HepG2 (cell line): ENCODE measurements around the gene COMMD9. TPM values are rescaled to one million over a fixed set of nuclear protein-coding genes. Genes with fewer than 3 reads are reported as not detected.

ENCODE experiments used
- EZH2 ChIP-seq: conservative IDR thresholded peaks from 2 replicates; pipeline ENCODE4 v1.6.1; 2012; ENCODE audit warnings: mild to moderate bottlenecking, low read depth, low read length, moderate library complexity
- GLI4 ChIP-seq: sonication (generic); formaldehyde crosslinking; IDR thresholded peaks from 2 replicates; pipeline ENCODE4 v1.5.1; 2020; ENCODE audit warnings: missing genetic modification reagents, mild to moderate bottlenecking, moderate library complexity, borderline replicate concordance
- HOXD1 ChIP-seq: sonication (generic); formaldehyde crosslinking; IDR thresholded peaks from 2 replicates; pipeline ENCODE4 v1.5.0; 2020; ENCODE audit warnings: missing genetic modification reagents
- MATR3 ChIP-seq: sonication (generic); formaldehyde crosslinking; IDR thresholded peaks from 2 replicates; pipeline ENCODE4 v1.4.0; 2020; ENCODE audit warnings: missing genetic modification reagents
- PBX3 ChIP-seq: sonication (generic); formaldehyde crosslinking; IDR thresholded peaks from 2 replicates; pipeline ENCODE4 v1.8.1; 2023; ENCODE audit warnings: missing genetic modification reagents, inconsistent platforms, borderline replicate concordance
- RFX3 ChIP-seq: IDR thresholded peaks from 2 replicates; pipeline ENCODE4 v1.6.1; 2016; ENCODE audit warnings: missing biosample characterization, missing genetic modification reagents
- SKI ChIP-seq: fragments of 450-650 bp; IDR thresholded peaks from one replicate; pipeline ENCODE4 v1.6.1; 2018; ENCODE audit warnings: mild to moderate bottlenecking; ENCODE audit not compliant: partially characterized antibody
- TBL1XR1 ChIP-seq: fragments of 150-350 bp; IDR thresholded peaks from 2 replicates; pipeline ENCODE4 v1.6.1; 2014; ENCODE audit warnings: borderline replicate concordance, low read length; ENCODE audit not compliant: partially characterized antibody
- ZFY ChIP-seq: sonication (generic); formaldehyde crosslinking; IDR thresholded peaks from 2 replicates; pipeline ENCODE4 v1.4.0; 2020; ENCODE audit warnings: missing genetic modification reagents
- ZKSCAN8 ChIP-seq: IDR thresholded peaks from 2 replicates; pipeline ENCODE4 v1.6.1; 2016; ENCODE audit warnings: borderline replicate concordance, missing genetic modification reagents, missing compliant biosample characterization
- ZMAT5 ChIP-seq: sonication (generic); formaldehyde crosslinking; IDR thresholded peaks from 2 replicates; pipeline ENCODE4 v1.5.0; 2020; ENCODE audit warnings: mild to moderate bottlenecking, low read depth, missing genetic modification reagents, borderline replicate concordance
- ZNF256 ChIP-seq: sonication (generic); formaldehyde crosslinking; conservative IDR thresholded peaks from 2 replicates; pipeline ENCODE4 v1.4.0; 2020; ENCODE audit warnings: missing genetic modification reagents
- ZNF333 ChIP-seq: sonication (generic); formaldehyde crosslinking; IDR thresholded peaks from 2 replicates; pipeline ENCODE4 v1.4.0; 2020; ENCODE audit warnings: mild to moderate bottlenecking, missing genetic modification reagents, borderline replicate concordance
- ZNF574 ChIP-seq: sonication (generic); formaldehyde crosslinking; IDR thresholded peaks from 2 replicates; pipeline ENCODE4 v1.4.0; 2020; ENCODE audit warnings: missing genetic modification reagents
- polyA plus RNA-seq, 8 experiments: library from polyadenylated mRNA; depleted of rRNA in 3 of 8; stranded (reverse) in 7 of 8; unstranded in 1 of 8; fragments of >200 nt; fragmentation: Illumina TruSeq in 4 of 8; extraction: Trizol in 4 of 8; gene quantifications; 2 replicates each; pipeline versions ENCODE4 v1.2.1 to v1.2.3, GENCODE V29; 2011 to 2016; ENCODE audit warnings: low read depth in 4 of 8, missing spikeins in 1 of 8, mixed read lengths in 1 of 8; ENCODE audit not compliant: insufficient read depth in 1 of 8
- total RNA-seq, 5 experiments: library from RNA; depleted of rRNA; stranded (reverse); fragments of >200 nt; fragmentation: Illumina TruSeq; extraction: Trizol; gene quantifications; 2 replicates each; pipeline ENCODE4 v1.2.3, GENCODE V29; 2016; ENCODE audit warnings: low read depth in 1 of 5
- TF ChIP-seq, protein P1 (sequence below): sonication (generic); formaldehyde crosslinking; IDR thresholded peaks from 2 replicates; pipeline ENCODE4 v1.8.0; 2022; ENCODE audit warnings: mild to moderate bottlenecking, missing genetic modification reagents, borderline replicate concordance
- TF ChIP-seq, protein P2 (sequence below): sonication (generic); formaldehyde crosslinking; IDR thresholded peaks from 2 replicates; pipeline ENCODE4 v1.5.1; 2020; ENCODE audit warnings: mild to moderate bottlenecking, missing genetic modification reagents, moderate library complexity
- TF ChIP-seq, protein P3 (sequence below): sonication (generic); formaldehyde crosslinking; IDR thresholded peaks from 2 replicates; pipeline ENCODE4; 2020; ENCODE audit warnings: missing genetic modification reagents, mild to moderate bottlenecking, borderline replicate concordance

COMMD9 gene
- total and polyA plus RNA-seq, 2 of the 13 experiments (the other 11 are each of a cell fraction or from before 2014, with no cell fraction given), result 47.3 to 76.7 TPM

DNA sequence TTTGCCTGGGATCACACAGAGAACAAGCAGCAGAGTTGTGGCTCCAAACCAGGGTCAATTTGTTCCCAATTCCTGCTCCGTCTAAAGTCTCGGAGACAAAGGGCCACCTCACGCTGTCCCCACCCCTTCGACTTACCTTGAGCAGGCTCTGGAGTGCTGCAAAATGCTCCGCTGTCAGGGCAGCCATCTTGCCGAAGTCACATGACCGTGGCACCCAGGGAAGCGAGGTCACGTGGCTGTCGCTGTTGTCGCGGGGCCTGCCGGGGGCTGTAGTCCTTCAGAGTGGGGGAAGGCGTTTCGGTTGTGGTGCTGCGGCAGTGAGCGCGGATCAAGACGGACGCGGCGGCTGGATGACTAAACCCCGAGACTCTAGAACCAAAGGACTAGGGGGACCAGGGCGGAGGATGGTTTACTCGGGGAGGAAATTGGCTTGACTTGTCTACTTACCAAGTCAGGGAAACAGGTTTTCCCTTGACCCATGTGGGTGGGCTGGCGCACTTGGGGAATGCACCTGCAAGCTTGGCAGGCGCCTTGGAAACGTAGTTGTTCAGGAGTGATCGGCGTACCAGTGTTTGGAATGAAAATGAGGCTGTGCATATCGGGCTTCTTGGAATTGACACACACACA, at the start of gene COMMD9 (continued):
- TF ChIP-seq, protein P1, sequence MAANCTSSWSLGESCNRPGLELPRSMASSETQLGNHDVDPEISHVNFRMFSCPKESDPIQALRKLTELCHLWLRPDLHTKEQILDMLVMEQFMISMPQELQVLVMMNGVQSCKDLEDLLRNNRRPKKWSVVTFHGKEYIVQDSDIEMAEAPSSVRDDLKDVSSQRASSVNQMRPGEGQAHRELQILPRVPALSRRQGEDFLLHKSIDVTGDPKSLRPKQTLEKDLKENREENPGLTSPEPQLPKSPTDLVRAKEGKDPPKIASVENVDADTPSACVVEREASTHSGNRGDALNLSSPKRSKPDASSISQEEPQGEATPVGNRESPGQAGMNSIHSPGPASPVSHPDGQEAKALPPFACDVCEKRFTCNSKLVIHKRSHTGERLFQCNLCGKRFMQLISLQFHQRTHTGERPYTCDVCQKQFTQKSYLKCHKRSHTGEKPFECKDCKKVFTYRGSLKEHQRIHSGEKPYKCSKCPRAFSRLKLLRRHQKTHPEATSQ (CRISPR knock-in tag), result no peak
- TF ChIP-seq ZNF333 (no peak), GLI4 (CRISPR knock-in tag) (no peak), ZNF256 (CRISPR knock-in tag) (no peak), HOXD1 (CRISPR knock-in tag) (0 out of 2 replicates have a peak, but pooled peaks have one; percentile 47), ZMAT5 (CRISPR knock-in tag) (no peak), ZKSCAN8 (CRISPR knock-in tag) (peak; percentile 52; the same call in 1 of the 2 replicates), RFX3 (CRISPR knock-in tag) (no peak), ZNF574 (CRISPR knock-in tag) (peak; percentile 95), ZFY (CRISPR knock-in tag) (0 out of 2 replicates have a peak, but pooled peaks have one; percentile 34), EZH2 (no peak), SKI (no peak), PBX3 (CRISPR knock-in tag) (no peak), TBL1XR1 (no peak), MATR3 (no peak)
- TF ChIP-seq, protein P2, sequence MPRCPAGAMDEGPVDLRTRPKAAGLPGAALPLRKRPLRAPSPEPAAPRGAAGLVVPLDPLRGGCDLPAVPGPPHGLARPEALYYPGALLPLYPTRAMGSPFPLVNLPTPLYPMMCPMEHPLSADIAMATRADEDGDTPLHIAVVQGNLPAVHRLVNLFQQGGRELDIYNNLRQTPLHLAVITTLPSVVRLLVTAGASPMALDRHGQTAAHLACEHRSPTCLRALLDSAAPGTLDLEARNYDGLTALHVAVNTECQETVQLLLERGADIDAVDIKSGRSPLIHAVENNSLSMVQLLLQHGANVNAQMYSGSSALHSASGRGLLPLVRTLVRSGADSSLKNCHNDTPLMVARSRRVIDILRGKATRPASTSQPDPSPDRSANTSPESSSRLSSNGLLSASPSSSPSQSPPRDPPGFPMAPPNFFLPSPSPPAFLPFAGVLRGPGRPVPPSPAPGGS, result no peak
- TF ChIP-seq, protein P3, sequence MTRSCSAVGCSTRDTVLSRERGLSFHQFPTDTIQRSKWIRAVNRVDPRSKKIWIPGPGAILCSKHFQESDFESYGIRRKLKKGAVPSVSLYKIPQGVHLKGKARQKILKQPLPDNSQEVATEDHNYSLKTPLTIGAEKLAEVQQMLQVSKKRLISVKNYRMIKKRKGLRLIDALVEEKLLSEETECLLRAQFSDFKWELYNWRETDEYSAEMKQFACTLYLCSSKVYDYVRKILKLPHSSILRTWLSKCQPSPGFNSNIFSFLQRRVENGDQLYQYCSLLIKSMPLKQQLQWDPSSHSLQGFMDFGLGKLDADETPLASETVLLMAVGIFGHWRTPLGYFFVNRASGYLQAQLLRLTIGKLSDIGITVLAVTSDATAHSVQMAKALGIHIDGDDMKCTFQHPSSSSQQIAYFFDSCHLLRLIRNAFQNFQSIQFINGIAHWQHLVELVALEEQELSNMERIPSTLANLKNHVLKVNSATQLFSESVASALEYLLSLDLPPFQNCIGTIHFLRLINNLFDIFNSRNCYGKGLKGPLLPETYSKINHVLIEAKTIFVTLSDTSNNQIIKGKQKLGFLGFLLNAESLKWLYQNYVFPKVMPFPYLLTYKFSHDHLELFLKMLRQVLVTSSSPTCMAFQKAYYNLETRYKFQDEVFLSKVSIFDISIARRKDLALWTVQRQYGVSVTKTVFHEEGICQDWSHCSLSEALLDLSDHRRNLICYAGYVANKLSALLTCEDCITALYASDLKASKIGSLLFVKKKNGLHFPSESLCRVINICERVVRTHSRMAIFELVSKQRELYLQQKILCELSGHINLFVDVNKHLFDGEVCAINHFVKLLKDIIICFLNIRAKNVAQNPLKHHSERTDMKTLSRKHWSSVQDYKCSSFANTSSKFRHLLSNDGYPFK (CRISPR knock-in tag), result peak; percentile 83; the same call in 1 of the 2 replicates
